T-helper 22 cell (primary cell): ENCODE data around the gene IQCK.

Source experiments
- DNase-seq: peaks from one replicate; pipeline ENCODE4 v3.0.0-alpha.2; 2020; ENCODE audit warnings: low read depth

The IQCK gene

GRCh38 chr16:19837331-19837980, 119.4 kb downstream of the IQCK start:
- no peak for DNase-seq

GRCh38 chr16:19837984-19838707, 120.1 kb downstream of the IQCK start:
- no peak for DNase-seq

- no peak for DNase-seq
These were observed 122.5 kb downstream of the IQCK start for GRCh38 chr16:19840524-19841110.

- no peak for DNase-seq
These were observed 123.1 kb downstream of the IQCK start for GRCh38 chr16:19841184-19841583.

GRCh38 chr16:19842426-19843157, 124.5 kb downstream of the IQCK start:
- DNase-seq = no peak

GRCh38 chr16:19843371-19843770, 125.3 kb downstream of the IQCK start:
- no peak for DNase-seq

- no peak for DNase-seq
These were observed 127.0 kb downstream of the IQCK start for GRCh38 chr16:19844945-19845641.

- DNase-seq = no peak
These were observed 128.4 kb downstream of the IQCK start for GRCh38 chr16:19846436-19846835.

GRCh38 chr16:19848756-19849155, 130.7 kb downstream of the IQCK start:
- DNase-seq = no peak

- no peak for DNase-seq
These were observed 132.2 kb downstream of the IQCK start for GRCh38 chr16:19850131-19850817.

GRCh38 chr16:19851476-19851875, 133.4 kb downstream of the IQCK start:
- DNase-seq = no peak

- no peak for DNase-seq
These were observed 135.2 kb downstream of the IQCK start for GRCh38 chr16:19853132-19853741.

GRCh38 chr16:19853742-19854542, 135.9 kb downstream of the IQCK start:
- no peak for DNase-seq

- no peak for DNase-seq
These were observed 136.4 kb downstream of the IQCK start for GRCh38 chr16:19854543-19854876.

GRCh38 chr16:19856120-19856519, 138.0 kb downstream of the IQCK start:
- DNase-seq = no peak

GRCh38 chr16:19857593-19858339, 139.7 kb downstream of the IQCK start:
- no peak for DNase-seq

GRCh38 chr16:19858340-19859018, 140.4 kb downstream of the IQCK start:
- no peak for DNase-seq

GRCh38 chr16:19859166-19859565, 141.1 kb downstream of the IQCK start:
- no peak for DNase-seq

- no peak for DNase-seq
These were observed 141.5 kb downstream of the IQCK start for GRCh38 chr16:19859603-19860002.
